Measurements from ENCODE around the gene OSBPL3. TPM values are rescaled to one million over a fixed set of nuclear protein-coding genes. Genes with fewer than 3 reads are reported as not detected.

The OSBPL3 gene
- total RNA-seq, 1 donor from 2014 or later, result 59.2 TPM

- intact Hi-C loops (cut with DNase I), result no loop called here
Measured at GRCh38 chr7:24752073-24752800, 227.7 kb downstream of the OSBPL3 start.

GRCh38 chr7:24751484-24751883 lies 228.5 kb downstream of the OSBPL3 start:
- H3K27ac ChIP-seq, result no peak overlapping the region
- intact Hi-C loops (cut with DNase I), result no loop called here
- H3K36me3 ChIP-seq, result no peaks in the 10 kb centered on the region

More at GRCh38 chr7:24752073-24752800, 227.7 kb downstream of the OSBPL3 start:
- Histone ChIP-seq H3K9me3 (no peaks in the 10 kb centered on the region), H3K27ac (no peak overlapping the region), H3K4me1 (peaks cover 21% of the 10 kb centered on the region), H3K4me3 (no peak overlapping the region), H3K36me3 (no peaks in the 10 kb centered on the region), H3K27me3 (no peaks in the 10 kb centered on the region)
- DNase-seq (ENCODE audit: extremely low spot score in 2 of 2), result no peak
- TF ChIP-seq CTCF (IDR thresholded peaks at IDR 0.05), result no peak
- TF ChIP-seq POLR2AphosphoS5 (IDR thresholded peaks at IDR 0.05; ENCODE audit: insufficient read depth in 1 of 2, low read depth in 1 of 2), result no peak
- no peak for TF ChIP-seq POLR2A (IDR thresholded peaks at IDR 0.05)

GRCh38 chr7:24750441-24751055 lies 229.4 kb downstream of the OSBPL3 start:
- no peak for DNase-seq (ENCODE audit: extremely low spot score in 2 of 2)
- H3K4me1 ChIP-seq, result peaks cover 6% of the 10 kb centered on the region
- no peak for TF ChIP-seq POLR2A (IDR thresholded peaks at IDR 0.05)
- TF ChIP-seq CTCF (IDR thresholded peaks at IDR 0.05), result no peak
- no peak for TF ChIP-seq POLR2AphosphoS5 (IDR thresholded peaks at IDR 0.05; ENCODE audit: insufficient read depth in 1 of 2, low read depth in 1 of 2)
- no peak overlapping the region for H3K4me3 ChIP-seq
- intact Hi-C loops (cut with DNase I), result no loop called here
- no peaks in the 10 kb centered on the region for H3K36me3 ChIP-seq
- H3K9me3 ChIP-seq, result no peaks in the 10 kb centered on the region
- H3K27ac ChIP-seq, result no peak overlapping the region
- H3K27me3 ChIP-seq, result no peaks in the 10 kb centered on the region

More at GRCh38 chr7:24751484-24751883, 228.5 kb downstream of the OSBPL3 start:
- no peak overlapping the region for H3K4me3 ChIP-seq
- no peaks in the 10 kb centered on the region for H3K27me3 ChIP-seq
- H3K9me3 ChIP-seq, result no peaks in the 10 kb centered on the region
- H3K4me1 ChIP-seq, result peaks cover 15% of the 10 kb centered on the region
- no peak for TF ChIP-seq POLR2AphosphoS5 (IDR thresholded peaks at IDR 0.05; ENCODE audit: insufficient read depth in 1 of 2, low read depth in 1 of 2)
- TF ChIP-seq CTCF (IDR thresholded peaks at IDR 0.05), result no peak
- TF ChIP-seq POLR2A (IDR thresholded peaks at IDR 0.05), result no peak
- DNase-seq (ENCODE audit: extremely low spot score in 2 of 2), result no peak

GRCh38 chr7:24748521-24748920 lies 231.5 kb downstream of the OSBPL3 start:
- H3K27me3 ChIP-seq, result no peaks in the 10 kb centered on the region
- TF ChIP-seq POLR2A (IDR thresholded peaks at IDR 0.05), result no peak
- no peak for TF ChIP-seq CTCF (IDR thresholded peaks at IDR 0.05)
- no peak for TF ChIP-seq POLR2AphosphoS5 (IDR thresholded peaks at IDR 0.05; ENCODE audit: insufficient read depth in 1 of 2, low read depth in 1 of 2)

More at GRCh38 chr7:24748521-24748920, 231.5 kb downstream of the OSBPL3 start:
- no peaks in the 10 kb centered on the region for H3K9me3 ChIP-seq
- H3K4me3 ChIP-seq, result no peak overlapping the region
- no peak for DNase-seq (ENCODE audit: extremely low spot score in 2 of 2)
- no peak overlapping the region for H3K27ac ChIP-seq
- H3K36me3 ChIP-seq, result no peaks in the 10 kb centered on the region
- intact Hi-C loops (cut with DNase I), result no loop called here
- H3K4me1 ChIP-seq, result no peaks in the 10 kb centered on the region

Other genes starting within 250 kb of the OSBPL3 start
- gene GSDME, start 222.7 kb downstream of the OSBPL3 start, total RNA-seq, result 11.0 TPM
- gene CYCS, start 145.1 kb upstream of the OSBPL3 start, total RNA-seq, result 21.6 TPM
- not detected for gene NPVF, start 248.3 kb upstream of the OSBPL3 start, total RNA-seq